ENCODE measurements around the gene RBMXL3. TPM values are rescaled to one million over a fixed set of nuclear protein-coding genes. Genes with fewer than 3 reads are reported as not detected.
"Not testable (repeated sequence)": the region's sequence is repeated elsewhere in the genome, so short reads cannot be mapped to it uniquely, and the experiment has no call there.

RBMXL3 gene
- polyA plus RNA-seq = not detected

DNA sequence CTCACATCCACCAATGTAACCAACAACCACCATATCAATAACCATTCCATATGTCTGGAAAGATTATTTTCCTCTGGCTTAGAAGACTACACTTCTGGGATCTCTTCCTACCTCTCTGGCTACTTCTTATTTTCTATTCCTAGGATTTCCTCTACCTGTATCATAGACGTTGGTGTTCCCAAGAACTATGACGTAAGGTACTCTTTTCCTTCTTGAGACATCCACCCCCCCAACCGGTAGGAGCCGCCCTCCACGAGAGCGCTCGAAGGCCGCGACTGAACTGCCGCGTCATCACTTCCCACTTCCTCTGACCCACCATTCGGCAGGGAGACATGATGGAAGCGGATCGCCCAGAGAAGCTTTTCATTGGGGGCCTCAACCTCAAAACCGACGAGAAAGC lies at the start of gene RBMXL3:
TSS of gene RBMXL3 (plus strand) at position 301 of the 400 bp plus-strand sequence. CDS start at position 333, 32 bp downstream.
- H3K27ac ChIP-seq (ENCODE audit: low read depth, low read length) = no peak within 1 kb of the TSS
- 89 to 94% (median 91%) methylated on average over 16 of the region's 16 CpGs for WGBS, 3 donors

GRCh38 chrX:115142057-115142456 lies 47.2 kb upstream of the RBMXL3 start:
- H3K27ac ChIP-seq (ENCODE audit: low read depth, low read length) = no peak overlapping the region

GRCh38 chrX:115147220-115147619 lies 42.0 kb upstream of the RBMXL3 start:
- WGBS, 3 donors = 69 to 78% (median 77%) methylated on average over 1 of the region's 1 CpG
- H3K27ac ChIP-seq (ENCODE audit: low read depth, low read length) = no peak overlapping the region

- no peak overlapping the region for H3K27ac ChIP-seq (ENCODE audit: low read depth, low read length)
- WGBS, 3 donors = 46 to 82% (median 62%) methylated on average over 9 of the region's 9 CpGs
These were observed 16.0 kb upstream of the RBMXL3 start for GRCh38 chrX:115173181-115173580.

DNA sequence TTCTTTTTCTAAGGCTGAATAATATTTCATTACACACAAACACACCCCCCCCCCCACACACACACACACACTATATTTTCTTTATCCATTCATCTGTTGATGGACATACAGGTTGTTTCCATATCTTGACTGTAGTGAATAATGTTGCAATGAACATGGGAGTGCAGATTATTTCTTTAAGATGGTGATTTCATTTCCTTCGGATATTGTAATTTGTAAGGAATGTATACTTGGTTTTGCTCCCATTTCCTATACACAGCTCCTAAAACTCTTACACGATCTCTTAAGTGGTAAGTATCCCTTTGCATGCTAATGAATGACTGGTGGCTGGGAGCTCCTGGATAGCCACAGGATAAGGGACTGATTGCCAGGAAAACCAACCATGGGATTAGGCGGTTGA lies 14.7 kb upstream of the RBMXL3 start:
- H3K27ac ChIP-seq (ENCODE audit: low read depth, low read length) = no peak overlapping the region

DNA sequence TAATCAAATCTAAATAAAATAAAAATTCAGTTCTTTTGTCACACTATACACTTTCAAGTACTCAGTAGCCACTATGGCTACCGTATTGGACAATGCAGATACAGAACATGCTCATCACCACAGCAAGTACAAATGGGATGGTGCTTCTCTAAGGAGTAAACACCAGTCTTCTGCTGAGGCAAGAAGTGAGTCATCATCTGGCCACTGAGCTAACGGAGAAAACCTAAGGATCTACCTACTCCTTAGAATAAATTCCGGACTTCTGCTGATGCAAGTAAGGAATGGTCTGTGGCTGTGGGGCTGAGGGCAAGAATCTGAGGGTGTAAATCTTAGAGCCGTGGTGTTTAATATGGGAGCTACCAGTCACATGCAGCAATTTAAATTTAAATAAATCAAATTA lies 11.3 kb upstream of the RBMXL3 start:
- H3K27ac ChIP-seq (ENCODE audit: low read depth, low read length) = no peak overlapping the region
- WGBS, 3 donors = 84 to 93% (median 86%) methylated on average over 4 of the region's 4 CpGs

More for the DNA sequence above, 14.7 kb upstream of the RBMXL3 start:
- 77 to 89% (median 77%) methylated on average over 3 of the region's 3 CpGs for WGBS, 3 donors

GRCh38 chrX:115178473-115178872 lies 10.7 kb upstream of the RBMXL3 start:
- H3K27ac ChIP-seq (ENCODE audit: low read depth, low read length) = no peak overlapping the region
- WGBS, 3 donors = 50 to 90% (median 63%) methylated on average over 1 of the region's 1 CpG

DNA sequence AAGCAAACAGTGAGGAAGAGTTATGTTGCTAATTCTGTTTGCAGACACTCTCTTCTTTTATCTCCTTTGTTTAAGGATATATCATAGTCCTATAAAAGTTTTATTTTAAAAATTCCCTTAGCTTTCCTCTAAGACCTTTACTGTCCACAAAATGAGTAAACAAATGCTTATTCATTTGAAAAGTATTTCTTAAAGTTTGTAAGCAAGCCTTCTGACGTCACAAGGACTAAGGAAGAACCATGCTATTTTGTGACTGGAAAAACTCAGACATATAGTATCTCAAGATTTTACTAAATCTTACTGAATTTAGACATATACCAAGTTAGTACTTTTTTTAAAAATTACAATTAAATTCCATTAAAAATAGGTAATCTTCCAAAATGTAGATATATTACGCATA lies 5.2 kb upstream of the RBMXL3 start:
- WGBS, 3 donors = 71 to 92% (median 87%) methylated on average over 2 of the region's 2 CpGs
- H3K27ac ChIP-seq (ENCODE audit: low read depth, low read length) = no peak overlapping the region

DNA sequence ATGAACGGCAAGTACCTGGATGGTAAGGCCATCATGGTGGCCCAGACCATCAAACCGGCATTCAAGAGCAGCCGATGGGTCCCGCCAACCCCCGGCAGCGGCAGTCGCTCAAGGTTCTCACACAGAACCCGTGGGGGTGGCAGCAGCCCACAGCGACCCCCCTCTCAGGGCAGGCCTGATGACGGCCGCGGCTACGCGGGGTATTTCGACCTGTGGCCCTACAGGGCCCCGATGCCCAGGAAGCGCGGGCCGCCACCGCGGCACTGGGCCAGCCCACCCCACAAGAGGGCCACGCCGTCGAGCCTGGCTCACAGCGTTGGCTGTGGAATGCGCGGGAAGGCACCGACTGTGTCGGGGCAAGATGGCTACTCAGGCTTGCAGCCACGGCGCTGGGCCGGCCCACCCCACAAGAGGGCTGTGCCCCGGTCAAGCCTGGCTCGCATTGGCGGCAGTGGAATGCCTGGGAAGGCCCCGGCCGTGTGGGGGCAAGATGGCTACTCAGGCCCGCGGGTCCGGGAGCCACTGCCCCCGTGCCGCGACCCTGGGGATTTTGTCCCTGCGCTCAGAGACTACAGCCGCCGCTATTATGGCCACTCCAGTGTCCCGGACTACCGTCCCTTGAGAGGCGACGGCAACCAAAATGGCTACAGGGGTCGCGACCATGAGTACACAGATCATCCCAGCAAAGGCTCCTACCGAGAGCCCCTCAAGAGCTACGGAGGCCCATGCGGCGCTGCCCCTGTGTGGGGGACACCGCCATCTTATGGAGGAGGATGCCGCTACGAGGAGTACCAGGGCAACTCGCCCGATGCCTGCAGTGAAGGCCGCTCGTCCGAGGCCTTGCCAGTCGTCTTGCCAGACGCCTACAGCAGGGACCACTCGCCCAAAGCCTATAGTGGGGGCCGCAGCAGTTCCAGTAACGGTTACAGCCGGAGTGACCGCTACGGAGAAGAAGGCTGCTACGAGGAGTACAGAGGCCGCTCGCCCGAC lies 731 bp downstream of the RBMXL3 start:
- WGBS, 3 donors = 94 to 98% (median 95%) methylated on average over 41 to 74 of the region's 76 CpGs

DNA sequence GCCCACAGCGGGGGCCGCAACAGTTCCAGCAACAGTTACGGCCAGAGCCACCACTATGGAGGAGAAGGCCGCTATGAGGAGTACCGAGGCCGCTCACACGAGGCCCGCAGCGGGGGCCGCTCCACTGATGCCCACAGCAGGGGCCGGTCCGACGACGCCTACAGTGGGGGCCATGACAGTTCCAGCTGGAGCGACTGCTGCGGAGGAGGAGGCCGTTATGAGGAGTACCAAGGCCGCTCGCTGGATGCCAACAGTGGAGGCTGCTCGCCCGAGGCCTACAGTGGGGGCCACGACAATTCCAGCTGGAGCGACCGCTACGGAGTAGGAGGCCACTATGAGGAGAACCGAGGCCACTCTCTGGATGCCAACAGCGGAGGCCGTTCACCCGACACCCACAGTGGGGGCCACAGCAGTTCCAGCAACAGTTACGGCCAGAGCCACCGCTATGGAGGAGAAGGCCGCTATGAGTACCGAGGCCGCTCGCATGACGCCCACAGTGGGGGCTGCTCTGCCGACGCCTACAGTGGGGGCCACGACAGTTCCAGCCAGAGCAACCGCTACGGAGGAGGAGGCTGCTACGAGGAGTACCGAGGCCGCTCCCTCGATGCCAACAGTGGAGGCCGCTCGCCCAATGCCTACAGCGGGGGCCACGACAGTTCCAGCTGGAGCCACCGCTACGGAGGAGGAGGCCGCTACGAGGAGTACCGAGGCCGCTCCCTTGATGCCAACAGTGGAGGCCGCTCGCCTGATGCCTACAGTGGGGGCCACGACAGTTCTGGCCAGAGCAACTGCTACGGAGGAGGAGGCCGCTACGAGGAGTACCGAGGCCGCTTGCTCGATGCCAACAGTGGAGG lies 1.7 kb downstream of the RBMXL3 start:
- no peak overlapping the region for H3K27ac ChIP-seq (ENCODE audit: low read depth, low read length)
- WGBS, 3 donors = 94 to 96% (median 95%) methylated on average over 49 to 64 of the region's 64 CpGs

More for the DNA sequence above, 731 bp downstream of the RBMXL3 start:
- no peak overlapping the region for H3K27ac ChIP-seq (ENCODE audit: low read depth, low read length)

DNA sequence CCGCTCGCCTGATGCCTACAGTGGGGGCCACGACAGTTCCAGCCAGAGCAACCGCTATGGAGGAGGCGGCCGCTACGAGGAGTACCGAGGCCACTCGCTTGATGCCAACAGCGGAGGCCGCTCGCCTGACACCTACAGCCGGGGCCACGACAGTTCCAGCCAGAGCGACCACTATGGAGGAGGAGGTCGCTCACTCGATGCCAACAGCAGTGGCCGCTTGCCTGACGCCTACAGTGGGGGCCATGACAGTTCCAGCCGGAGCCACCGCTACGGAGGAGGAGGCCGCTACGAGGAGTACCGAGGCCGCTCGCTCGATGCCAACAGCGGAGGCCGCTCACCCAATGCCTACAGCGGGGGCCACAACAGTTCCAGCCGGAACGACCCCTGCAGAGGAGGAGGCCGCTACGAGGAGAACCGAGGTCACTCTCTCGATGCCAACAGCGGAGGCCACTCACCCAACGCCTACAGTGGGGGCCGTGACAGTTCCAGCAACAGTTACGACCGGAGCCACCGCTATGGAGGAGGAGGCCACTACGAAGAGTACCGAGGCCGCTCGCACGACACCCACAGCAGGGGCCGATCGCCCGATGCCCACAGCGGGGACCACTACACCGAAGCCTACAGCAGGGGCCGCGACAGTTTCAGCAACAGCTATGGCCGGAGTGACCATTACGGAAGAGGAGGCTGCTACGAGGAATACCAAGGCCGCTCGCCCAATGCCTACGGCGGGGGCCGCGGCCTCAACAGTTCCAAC lies 2.5 kb downstream of the RBMXL3 start:
- H3K27ac ChIP-seq (ENCODE audit: low read depth, low read length) = no peak overlapping the region
- WGBS, 3 donors = 91 to 96% (median 95%) methylated on average over 23 to 64 of the region's 64 CpGs

- WGBS, 3 donors = 90 to 94% (median 93%) methylated on average over 15 to 35 of the region's 35 CpGs
- H3K27ac ChIP-seq (ENCODE audit: low read depth, low read length) = no peak overlapping the region
These were observed 3.1 kb downstream of the RBMXL3 start for GRCh38 chrX:115192244-115192700.

DNA sequence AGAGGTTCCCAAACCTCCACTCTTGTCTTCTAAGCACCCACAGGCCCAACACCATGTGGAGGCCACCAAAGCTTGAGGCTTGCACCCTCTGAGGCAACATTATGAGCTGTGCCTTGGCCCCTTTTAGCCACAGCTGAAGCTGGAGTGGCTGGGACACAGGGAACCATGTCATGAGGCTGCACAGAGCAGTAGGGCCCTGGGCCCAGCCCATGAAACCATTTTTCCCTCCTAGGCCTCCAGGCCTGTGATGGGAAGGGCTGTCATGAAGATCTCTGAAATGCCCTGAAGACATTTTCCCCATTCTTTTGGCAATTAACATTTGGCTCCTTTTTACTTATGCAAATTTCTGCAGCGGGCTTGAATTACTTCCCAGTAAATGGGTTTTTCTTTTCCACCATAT lies 14.8 kb downstream of the RBMXL3 start:
- WGBS, 3 donors = 68 to 85% (median 71%) methylated on average over 1 of the region's 1 CpG
- H3K27ac ChIP-seq (ENCODE audit: low read depth, low read length) = no peak overlapping the region

GRCh38 chrX:115209547-115209946 lies 20.3 kb downstream of the RBMXL3 start:
- not testable (repeated sequence) for H3K27ac ChIP-seq (ENCODE audit: low read depth, low read length)

GRCh38 chrX:115214151-115214550 lies 24.9 kb downstream of the RBMXL3 start:
- WGBS, 3 donors = 70 to 90% (median 84%) methylated on average over 1 of the region's 1 CpG

GRCh38 chrX:115214605-115215004 lies 25.4 kb downstream of the RBMXL3 start:
- WGBS, 3 donors = 32 to 58% (median 54%) methylated on average over 3 of the region's 3 CpGs
- H3K27ac ChIP-seq (ENCODE audit: low read depth, low read length) = no peak overlapping the region

More at GRCh38 chrX:115214151-115214550, 24.9 kb downstream of the RBMXL3 start:
- no peak overlapping the region for H3K27ac ChIP-seq (ENCODE audit: low read depth, low read length)

DNA sequence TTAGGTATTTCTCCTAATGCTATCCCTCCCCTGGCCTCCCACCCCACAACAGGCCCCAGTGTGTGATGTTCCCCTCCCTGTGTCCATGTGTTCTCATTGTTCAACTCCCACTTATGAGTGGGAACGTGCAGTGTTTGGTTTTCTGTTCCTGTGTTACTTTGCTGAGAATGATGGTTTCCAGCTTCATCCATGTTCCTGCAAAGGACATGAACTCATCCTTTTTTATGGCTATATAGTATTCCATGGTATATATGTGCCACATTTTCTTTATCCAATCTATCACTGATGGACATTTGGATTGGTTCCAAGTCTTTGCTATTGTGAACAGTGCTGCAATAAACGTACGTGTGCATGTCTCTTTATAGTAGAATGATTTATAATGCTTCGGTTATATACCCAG lies 28.1 kb downstream of the RBMXL3 start:
- H3K27ac ChIP-seq (ENCODE audit: low read depth, low read length) = not testable (repeated sequence)
- WGBS, 3 donors = 78 to 93% (median 86%) methylated on average over 4 of the region's 4 CpGs

DNA sequence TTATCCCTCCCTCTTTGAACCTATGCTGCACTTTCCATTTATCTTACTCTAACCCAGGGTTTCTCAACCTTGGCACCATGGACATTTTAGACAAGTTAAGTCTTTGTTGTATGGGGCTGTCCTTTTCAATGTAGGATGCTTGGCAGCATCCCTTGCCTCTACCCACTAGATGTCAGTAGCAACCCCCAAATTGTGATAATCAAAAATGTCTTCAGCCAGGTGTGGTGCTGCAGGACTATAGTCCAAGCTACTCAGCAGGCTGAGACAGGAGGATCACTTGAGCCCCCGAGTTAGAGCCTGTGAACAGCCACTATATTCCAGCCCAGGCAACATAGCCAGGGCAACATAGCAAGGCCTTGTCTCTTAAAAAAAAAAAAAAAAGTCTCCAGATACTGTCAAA lies 37.7 kb downstream of the RBMXL3 start:
- H3K27ac ChIP-seq (ENCODE audit: low read depth, low read length) = no peak overlapping the region
- 0 to 27% (median 14%) methylated on average over 1 of the region's 1 CpG for WGBS, 3 donors
